Measurements from ENCODE around the gene FKBP9. TPM values are rescaled to one million over a fixed set of nuclear protein-coding genes. Genes with fewer than 3 reads are reported as not detected.
A peak's percentile ranks its signal among the peaks of the same experiment; 100 is the strongest.

FKBP9 gene
- total and polyA plus RNA-seq, 7 donors = 10.6 to 42.6 (median 23.2) TPM

- H3K9me3 ChIP-seq = no peaks in the 10 kb centered on the region
- DNase-seq (no peak), ATAC-seq (no peak)
- H3K4me1 ChIP-seq = no peaks in the 10 kb centered on the region
- WGBS, 3 donors = 83 to 93% (median 92%) methylated on average over 7 of the region's 7 CpGs
- H3K4me3 ChIP-seq = no peak overlapping the region
- H3K36me3 ChIP-seq (ENCODE audit: insufficient read depth in 1 of 2, low read depth in 1 of 2) = peaks cover 0 to 75% of the 10 kb centered on the region in 2 donors
- TF ChIP-seq, protein P1, sequence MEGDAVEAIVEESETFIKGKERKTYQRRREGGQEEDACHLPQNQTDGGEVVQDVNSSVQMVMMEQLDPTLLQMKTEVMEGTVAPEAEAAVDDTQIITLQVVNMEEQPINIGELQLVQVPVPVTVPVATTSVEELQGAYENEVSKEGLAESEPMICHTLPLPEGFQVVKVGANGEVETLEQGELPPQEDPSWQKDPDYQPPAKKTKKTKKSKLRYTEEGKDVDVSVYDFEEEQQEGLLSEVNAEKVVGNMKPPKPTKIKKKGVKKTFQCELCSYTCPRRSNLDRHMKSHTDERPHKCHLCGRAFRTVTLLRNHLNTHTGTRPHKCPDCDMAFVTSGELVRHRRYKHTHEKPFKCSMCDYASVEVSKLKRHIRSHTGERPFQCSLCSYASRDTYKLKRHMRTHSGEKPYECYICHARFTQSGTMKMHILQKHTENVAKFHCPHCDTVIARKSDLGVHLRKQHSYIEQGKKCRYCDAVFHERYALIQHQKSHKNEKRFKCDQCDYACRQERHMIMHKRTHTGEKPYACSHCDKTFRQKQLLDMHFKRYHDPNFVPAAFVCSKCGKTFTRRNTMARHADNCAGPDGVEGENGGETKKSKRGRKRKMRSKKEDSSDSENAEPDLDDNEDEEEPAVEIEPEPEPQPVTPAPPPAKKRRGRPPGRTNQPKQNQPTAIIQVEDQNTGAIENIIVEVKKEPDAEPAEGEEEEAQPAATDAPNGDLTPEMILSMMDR (IDR thresholded peaks at IDR 0.05) = no peak
- H3K27ac ChIP-seq = no peak overlapping the region
- intact Hi-C loops (cut with DNase I) = no loop called here
- no peaks in the 10 kb centered on the region for H3K27me3 ChIP-seq (ENCODE audit: insufficient read depth in 3 of 3, low read length in 2 of 3)
Measured at GRCh38 chr7:32930378-32930777, 26.9 kb upstream of the FKBP9 start.

GRCh38 chr7:32935558-32935957 is 21.7 kb upstream of the FKBP9 start:
- 91 to 97% (median 96%) methylated on average over 1 of the region's 1 CpG for WGBS, 3 donors
- ATAC-seq = no peak

DNA sequence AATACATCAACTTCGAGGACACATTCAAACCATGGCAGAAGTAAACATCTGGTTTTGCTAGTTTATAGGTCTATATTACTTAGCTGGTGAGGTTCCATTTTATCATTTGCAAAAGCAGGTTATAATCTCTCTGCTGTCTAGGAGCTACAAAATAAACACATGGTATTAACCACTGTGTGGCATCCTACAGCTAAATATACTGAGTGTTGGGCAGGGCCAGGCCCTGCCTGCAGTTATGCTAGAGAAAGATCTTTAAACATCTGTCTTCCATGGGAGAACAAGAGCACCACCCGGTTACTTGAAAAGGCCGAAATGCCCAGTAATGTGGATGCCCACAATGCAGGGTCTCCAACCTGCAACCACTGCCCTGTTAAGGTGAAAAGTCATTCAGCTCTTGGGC is 20.6 kb upstream of the FKBP9 start:
- 82 to 87% (median 83%) methylated on average over 3 of the region's 3 CpGs for WGBS, 3 donors
- Histone ChIP-seq H3K9me3 (no peaks in the 10 kb centered on the region), H3K36me3 (ENCODE audit: insufficient read depth in 1 of 2, low read depth in 1 of 2) (peaks cover 0 to 21% of the 10 kb centered on the region in 2 donors), H3K27me3 (ENCODE audit: insufficient read depth in 3 of 3, low read length in 2 of 3) (no peaks in the 10 kb centered on the region), H3K4me3 (no peak overlapping the region), H3K4me1 (peaks cover 30% of the 10 kb centered on the region), H3K27ac (no peak overlapping the region)
- DNase-seq = no peak
- intact Hi-C loops (cut with DNase I) = loop anchor here in 1 of 2 donors (5.0 kb wide), 1 partner anchor 139 kb away; no protein-coding TSS in a partner anchor
- TF ChIP-seq, protein P1 (IDR thresholded peaks at IDR 0.05) = no peak
- ATAC-seq = peak in 2 of 4 donors; percentile 31 to 42

More at GRCh38 chr7:32935558-32935957, 21.7 kb upstream of the FKBP9 start:
- TF ChIP-seq, protein P1 (IDR thresholded peaks at IDR 0.05) = no peak
- intact Hi-C loops (cut with DNase I) = loop anchor here in 1 of 2 donors (5.0 kb wide), 1 partner anchor 138 kb away; no protein-coding TSS in a partner anchor
- H3K36me3 ChIP-seq (ENCODE audit: insufficient read depth in 1 of 2, low read depth in 1 of 2) = peaks cover 0 to 32% of the 10 kb centered on the region in 2 donors
- no peaks in the 10 kb centered on the region for H3K27me3 ChIP-seq (ENCODE audit: insufficient read depth in 3 of 3, low read length in 2 of 3)
- H3K4me1 ChIP-seq = peaks cover 22% of the 10 kb centered on the region
- H3K27ac ChIP-seq = no peak overlapping the region
- H3K4me3 ChIP-seq = no peak overlapping the region
- no peak for DNase-seq
- H3K9me3 ChIP-seq = no peaks in the 10 kb centered on the region

DNA sequence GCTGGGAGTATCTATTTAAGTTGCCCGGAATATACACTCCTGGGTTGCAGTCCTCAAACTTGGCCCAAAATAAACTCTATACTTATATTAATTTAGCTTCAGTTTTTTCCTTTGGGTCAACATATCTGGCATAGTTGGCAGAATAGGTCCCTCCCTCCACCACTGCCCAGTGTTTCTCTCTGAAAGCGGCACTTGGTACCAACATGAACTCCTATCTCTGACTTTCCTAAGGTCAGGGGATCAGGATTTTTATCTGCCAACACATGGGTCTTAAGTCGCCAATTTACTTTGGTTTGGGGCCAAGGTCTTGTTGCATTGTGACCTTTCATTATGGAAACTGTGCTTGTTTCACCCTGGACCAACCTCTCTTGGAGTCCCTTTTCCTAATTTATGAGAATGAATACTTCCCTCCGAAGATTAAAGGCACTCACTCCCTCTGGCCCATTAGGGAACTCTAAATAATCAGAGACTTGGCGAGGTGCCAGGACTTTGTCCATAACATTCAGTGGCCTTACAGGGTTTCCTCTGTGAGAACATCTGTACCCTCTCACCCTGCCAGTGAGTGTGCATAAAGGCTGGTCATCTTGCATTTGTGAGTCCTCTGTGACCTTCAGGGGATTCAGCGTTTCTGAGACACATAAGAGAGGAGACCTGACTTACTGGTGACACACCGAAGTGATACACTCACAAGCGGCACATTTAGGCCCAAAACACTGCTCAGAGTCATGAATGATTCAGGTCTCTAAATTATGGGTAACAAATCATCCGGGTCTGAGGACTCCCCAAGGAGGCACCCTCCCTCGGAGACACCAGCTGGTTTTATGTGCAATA is 19.7 kb upstream of the FKBP9 start:
- ATAC-seq (peak in 3 of 4 donors; percentile 53 to 85 (median 77)), DNase-seq (peak; percentile 38 to 65)
- Histone ChIP-seq H3K9me3 (no peaks in the 10 kb centered on the region), H3K27ac (peak overlapping the region; percentile 13), H3K36me3 (ENCODE audit: insufficient read depth in 1 of 2, low read depth in 1 of 2) (peaks cover 0 to 12% of the 10 kb centered on the region in 2 donors), H3K27me3 (ENCODE audit: insufficient read depth in 3 of 3, low read length in 2 of 3) (no peaks in the 10 kb centered on the region), H3K4me3 (no peak overlapping the region), H3K4me1 (peaks cover 31% of the 10 kb centered on the region)
- WGBS, 3 donors = 27 to 44% (median 32%) methylated on average over 10 of the region's 10 CpGs
- intact Hi-C loops (cut with DNase I) = loop anchor here in 1 of 2 donors (5.0 kb wide), 1 partner anchor 140 kb away; no protein-coding TSS in a partner anchor
- TF ChIP-seq, protein P1 (IDR thresholded peaks at IDR 0.05) = no peak
